Measurements from ENCODE around the gene PIGU.
"Not testable (repeated sequence)": the region's sequence is repeated elsewhere in the genome, so short reads cannot be mapped to it uniquely, and the experiment has no call there.

The PIGU gene

GRCh38 chr20:34676642-34677373 lies at the start of gene PIGU:
Gene PIGU, minus strand, starts transcription at chr20:34677092. Its CDS starts 7 bp downstream, at chr20:34677085.
- DNase-seq: peak; percentile 94

- DNase-seq: no peak
These were observed 47.3 kb upstream of the PIGU start for GRCh38 chr20:34724172-34724571.

- DNase-seq: not testable (repeated sequence)
These were observed 45.7 kb upstream of the PIGU start for GRCh38 chr20:34722560-34722959.

- no peak for DNase-seq
These were observed 43.4 kb upstream of the PIGU start for GRCh38 chr20:34720266-34720665.

- not testable (repeated sequence) for DNase-seq
These were observed 42.5 kb upstream of the PIGU start for GRCh38 chr20:34719242-34720017.

GRCh38 chr20:34717230-34718095 lies 40.6 kb upstream of the PIGU start:
- no peak for DNase-seq

GRCh38 chr20:34716921-34717229 lies 40.0 kb upstream of the PIGU start:
- DNase-seq: no peak

- DNase-seq: no peak
These were observed 38.5 kb upstream of the PIGU start for GRCh38 chr20:34715384-34715783.

- DNase-seq: not testable (repeated sequence)
These were observed 37.1 kb upstream of the PIGU start for GRCh38 chr20:34713944-34714515.

GRCh38 chr20:34713194-34713943 lies 36.5 kb upstream of the PIGU start:
- DNase-seq: no peak

- no peak for DNase-seq
These were observed 35.8 kb upstream of the PIGU start for GRCh38 chr20:34712525-34713192.

GRCh38 chr20:34711813-34712430 lies 35.0 kb upstream of the PIGU start:
- no peak for DNase-seq

GRCh38 chr20:34710861-34711574 lies 34.1 kb upstream of the PIGU start:
- no peak for DNase-seq

- DNase-seq: no peak
These were observed 33.6 kb upstream of the PIGU start for GRCh38 chr20:34710568-34710839.

- peak; percentile 74 for DNase-seq
These were observed 33.1 kb upstream of the PIGU start for GRCh38 chr20:34709831-34710567.

GRCh38 chr20:34709044-34709830 lies 32.3 kb upstream of the PIGU start:
- DNase-seq: peak; percentile 81

- DNase-seq: peak; percentile 15
These were observed 31.7 kb upstream of the PIGU start for GRCh38 chr20:34708621-34709043.

GRCh38 chr20:34706912-34707784 lies 30.3 kb upstream of the PIGU start:
- DNase-seq: no peak

Measured in NCI-H510A (cell line).